T-helper 1 cell treated with Interleukin-12 subunit alpha and Interleukin-12 subunit beta and Interleukin-4 antibody, amounts not matched to agents 30 μg/mL and 1 μg/mL, for 36 hours (primary cell): ENCODE measurements around the gene PISD.
A peak's percentile ranks its signal among the peaks of the same experiment; 100 is the strongest.
"Not testable (repeated sequence)": the region's sequence is repeated elsewhere in the genome, so short reads cannot be mapped to it uniquely, and the experiment has no call there.

Source experiments
- H3K27ac Mint-ChIP-seq: one replicate; pipeline ENCODE4 v1.8.0; 2021; ENCODE audit warnings: mild to moderate bottlenecking, mixed read lengths
- H3K27me3 Mint-ChIP-seq: one replicate; pipeline ENCODE4 v1.8.0; 2021; ENCODE audit warnings: low read depth, mixed read lengths
- H3K36me3 Mint-ChIP-seq: one replicate; pipeline ENCODE4 v1.8.0; 2021; ENCODE audit warnings: low read depth, mixed read lengths
- H3K4me1 Mint-ChIP-seq: one replicate; pipeline ENCODE4 v1.8.0; 2021; ENCODE audit warnings: low read depth, mixed read lengths
- H3K4me3 Mint-ChIP-seq: one replicate; pipeline ENCODE4 v1.8.0; 2021; ENCODE audit warnings: mild to moderate bottlenecking, moderate library complexity, mixed read lengths
- H3K9me3 Mint-ChIP-seq: one replicate; pipeline ENCODE4 v1.8.0; 2021; ENCODE audit warnings: mixed read lengths

PISD gene

DNA sequence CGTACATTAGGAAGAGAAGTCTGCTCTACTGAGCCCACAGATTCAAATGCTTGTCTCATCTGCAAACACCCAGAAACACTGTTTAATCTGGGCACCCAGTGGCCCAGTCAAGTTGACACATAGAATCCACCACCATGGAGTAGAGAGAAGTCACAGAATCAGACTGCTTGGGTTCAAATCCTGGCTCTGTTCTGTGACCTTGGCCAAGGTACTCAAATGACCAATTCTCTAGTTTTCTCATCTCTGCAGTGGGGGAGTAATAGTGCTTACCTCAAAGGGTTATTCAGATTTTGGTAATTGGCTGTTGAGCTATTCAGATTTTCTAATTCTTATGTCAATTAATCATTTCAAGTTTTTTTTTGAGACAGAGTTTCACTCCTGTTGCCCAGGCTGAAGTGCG lies 71.9 kb downstream of the PISD start:
- not testable (repeated sequence) for H3K27ac Mint-ChIP-seq, H3K4me3 Mint-ChIP-seq, H3K27me3 Mint-ChIP-seq, H3K9me3 Mint-ChIP-seq
- H3K36me3 Mint-ChIP-seq = peaks cover 38% of the 10 kb centered on the region
- H3K4me1 Mint-ChIP-seq = peaks cover 12% of the 10 kb centered on the region

DNA sequence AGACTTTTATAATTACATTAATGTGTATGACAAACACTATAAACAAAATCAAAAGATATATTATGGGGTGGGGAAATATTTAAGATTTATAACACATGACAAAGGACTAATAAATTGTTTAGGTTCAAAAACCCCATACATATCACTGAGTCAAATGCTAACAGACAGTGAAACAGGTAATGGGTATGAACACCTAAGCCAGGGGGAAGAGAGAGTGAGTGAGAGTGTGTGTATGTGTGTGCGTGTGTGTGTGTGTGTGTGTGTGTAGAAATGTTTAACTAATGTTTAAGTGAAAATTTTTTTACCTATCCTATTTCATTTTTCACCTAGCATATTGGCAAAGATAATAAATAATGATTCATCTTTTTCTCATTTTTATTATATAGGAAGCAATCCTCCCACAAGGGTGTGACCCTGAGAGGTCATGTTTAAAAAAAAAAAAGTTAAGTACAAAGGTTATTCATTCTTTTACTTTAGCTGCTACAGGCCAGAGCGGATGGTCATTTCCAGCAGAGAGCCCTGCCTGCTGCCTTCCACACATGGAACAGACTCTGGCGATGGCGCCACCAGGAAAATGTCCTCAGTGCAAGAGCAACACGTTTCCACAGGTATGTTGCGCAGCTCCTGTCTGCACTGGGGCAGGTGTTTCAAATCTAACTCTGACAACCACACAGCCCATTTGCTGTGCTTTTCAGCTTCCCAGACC lies 72.9 kb downstream of the PISD start:
- Mint-ChIP-seq H3K4me3 (no peak overlapping the region), H3K27me3 (no peaks in the 10 kb centered on the region), H3K27ac (peak overlapping the region; percentile 0), H3K9me3 (no peaks in the 10 kb centered on the region), H3K4me1 (peaks cover 22% of the 10 kb centered on the region), H3K36me3 (peaks cover 45% of the 10 kb centered on the region)

DNA sequence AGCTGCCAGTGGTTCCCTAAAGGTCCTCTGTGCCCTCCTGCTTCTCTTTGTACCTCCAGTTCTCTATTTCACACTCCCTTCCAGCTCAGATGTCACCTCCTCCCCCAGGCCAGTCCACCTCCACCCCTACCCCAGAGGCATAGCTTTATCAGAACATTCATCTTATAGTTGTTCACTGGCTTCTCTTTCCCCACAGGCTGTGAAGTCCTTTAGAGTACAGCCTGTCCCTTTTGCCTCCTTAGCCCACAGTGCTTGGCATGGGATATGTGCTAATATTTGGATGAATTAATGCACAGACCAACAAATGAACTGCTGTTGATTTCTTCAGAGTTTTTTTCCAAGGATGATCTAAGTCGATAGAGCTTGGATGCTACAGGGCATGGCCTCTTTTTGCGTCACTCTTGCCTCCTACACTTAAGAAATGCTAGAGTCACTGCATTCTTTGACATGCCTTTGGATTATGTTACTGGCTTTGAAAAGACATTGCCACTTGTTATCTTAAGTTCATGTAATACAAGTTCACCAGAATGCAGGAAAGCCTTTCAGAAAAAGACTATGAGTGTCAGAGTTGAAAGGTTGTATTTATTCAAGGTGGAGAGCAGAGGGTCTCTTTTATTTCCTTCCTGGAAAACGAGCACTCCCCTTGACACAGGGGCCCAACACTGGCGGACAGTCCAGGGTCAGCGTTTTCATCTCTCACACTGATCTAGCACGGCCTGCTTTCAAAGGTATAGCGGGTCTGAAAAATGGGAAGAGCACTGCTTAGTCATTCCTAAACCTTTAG lies 75.7 kb downstream of the PISD start:
- no peaks in the 10 kb centered on the region for H3K27me3 Mint-ChIP-seq
- H3K27ac Mint-ChIP-seq = peak overlapping the region; percentile 90
- H3K4me1 Mint-ChIP-seq = peaks cover 40% of the 10 kb centered on the region
- peak overlapping the region; percentile 57 for H3K4me3 Mint-ChIP-seq
- H3K9me3 Mint-ChIP-seq = no peaks in the 10 kb centered on the region
- peaks cover 58% of the 10 kb centered on the region for H3K36me3 Mint-ChIP-seq

DNA sequence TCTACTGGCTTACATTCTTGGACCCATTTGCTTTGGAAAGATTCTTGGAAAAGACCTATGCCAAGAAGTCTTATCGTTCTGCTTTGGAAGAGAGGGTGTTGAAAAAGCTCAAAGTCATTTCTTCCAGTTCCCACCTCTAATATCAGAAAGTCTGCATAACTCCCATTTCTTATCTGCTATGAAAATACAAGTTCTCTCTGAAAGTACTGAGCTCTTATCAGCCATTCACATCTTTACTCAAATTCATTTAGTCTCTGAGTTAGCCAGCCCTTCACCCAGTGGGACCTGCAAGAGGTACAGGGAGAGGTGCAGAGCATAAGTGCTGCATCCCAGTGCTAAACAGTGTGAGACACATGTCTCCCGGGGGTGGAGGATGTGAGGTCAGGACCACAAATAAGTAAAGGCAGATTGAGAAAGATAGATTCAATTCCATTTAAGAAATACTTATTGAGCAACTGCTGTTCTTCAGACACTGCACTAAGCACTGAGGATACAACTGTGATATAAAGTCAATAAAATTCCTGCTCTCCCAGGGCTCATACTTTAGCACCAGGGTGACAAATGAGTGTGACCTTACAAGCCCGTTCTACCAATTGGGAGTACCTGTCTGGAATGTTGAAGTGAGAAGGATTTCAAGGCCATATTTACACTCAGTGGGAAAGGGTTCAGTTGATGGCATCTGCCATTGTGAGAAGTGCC lies 76.7 kb downstream of the PISD start:
- Mint-ChIP-seq H3K9me3 (no peaks in the 10 kb centered on the region), H3K27me3 (no peaks in the 10 kb centered on the region), H3K4me3 (peak overlapping the region; percentile 19), H3K36me3 (peaks cover 60% of the 10 kb centered on the region), H3K27ac (peak overlapping the region; percentile 71), H3K4me1 (peaks cover 40% of the 10 kb centered on the region)

DNA sequence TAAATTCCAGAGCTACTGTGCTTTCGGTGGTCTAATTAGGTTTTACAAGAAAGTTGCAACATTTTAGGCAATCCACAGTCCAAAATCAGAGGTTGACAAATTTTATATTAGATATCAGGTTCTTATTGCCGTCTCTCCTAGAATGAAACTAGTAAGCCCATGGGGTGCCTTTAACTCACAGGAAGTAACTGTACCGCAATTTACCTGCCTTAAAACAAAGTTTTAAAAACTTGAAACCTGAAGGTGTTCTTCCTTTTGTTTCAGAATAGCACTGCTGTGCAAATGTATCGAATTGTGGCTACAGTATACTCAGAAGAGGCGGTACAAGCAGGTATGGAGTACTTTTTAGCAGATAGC lies 77.2 kb downstream of the PISD start:
- peaks cover 41% of the 10 kb centered on the region for H3K4me1 Mint-ChIP-seq
- H3K36me3 Mint-ChIP-seq = peaks cover 65% of the 10 kb centered on the region
- no peaks in the 10 kb centered on the region for H3K27me3 Mint-ChIP-seq
- H3K4me3 Mint-ChIP-seq = no peak overlapping the region
- peak overlapping the region; percentile 71 for H3K27ac Mint-ChIP-seq
- H3K9me3 Mint-ChIP-seq = no peaks in the 10 kb centered on the region

DNA sequence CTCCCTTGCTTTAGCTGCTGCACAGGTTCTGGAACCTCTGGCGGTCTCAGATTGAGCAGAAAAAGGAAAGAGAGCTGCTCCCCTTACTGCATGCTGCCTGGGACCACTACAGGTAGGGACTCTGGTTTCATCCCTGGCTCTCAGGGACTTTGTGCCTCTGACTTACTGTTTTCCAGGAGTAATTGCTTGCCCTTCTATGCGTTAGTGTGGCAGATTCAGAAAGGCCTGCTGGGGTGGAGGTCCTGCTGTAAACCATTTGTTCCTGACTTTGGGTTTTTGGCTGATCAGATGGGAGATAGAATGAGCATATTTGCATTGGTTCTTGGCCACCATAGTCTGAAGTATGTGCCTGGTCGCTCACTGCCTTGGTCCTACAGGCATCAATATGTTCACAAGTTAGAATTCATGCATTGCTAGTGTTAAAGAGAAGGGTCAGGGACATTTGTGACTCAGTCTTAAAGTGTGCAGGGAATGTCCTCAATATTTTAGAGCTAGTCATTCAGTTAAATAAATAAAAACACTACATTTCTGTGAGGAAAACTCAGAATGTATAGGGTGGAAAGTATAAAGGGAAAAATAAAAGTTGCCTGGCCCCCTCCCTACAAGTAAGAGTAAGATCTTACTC lies 78.0 kb downstream of the PISD start:
- Mint-ChIP-seq H3K27ac (peak overlapping the region; percentile 62), H3K36me3 (peaks cover 64% of the 10 kb centered on the region), H3K27me3 (no peaks in the 10 kb centered on the region)

DNA sequence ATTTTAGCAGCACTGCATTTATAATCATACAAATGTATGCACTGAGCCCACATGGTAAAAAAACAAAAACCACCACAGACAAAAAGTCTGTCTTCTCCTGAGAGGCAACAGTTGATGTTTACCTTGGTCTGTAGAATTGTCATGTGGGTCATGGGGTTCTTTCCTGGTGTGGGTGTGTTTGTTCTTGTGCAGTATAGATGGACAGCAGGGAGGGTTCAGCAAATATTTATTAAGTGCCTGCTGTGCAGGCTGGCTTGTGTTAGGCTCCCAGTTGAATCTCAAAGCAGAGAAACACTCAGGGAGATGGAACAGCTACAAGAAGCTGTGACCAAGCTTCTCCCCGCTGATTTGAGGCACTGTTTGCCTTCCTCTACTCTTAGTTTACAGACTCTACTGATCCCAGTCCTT lies 82.2 kb downstream of the PISD start:
- Mint-ChIP-seq H3K27me3 (no peaks in the 10 kb centered on the region), H3K4me1 (peaks cover 32% of the 10 kb centered on the region), H3K9me3 (no peaks in the 10 kb centered on the region), H3K27ac (peak overlapping the region; percentile 27), H3K4me3 (no peak overlapping the region), H3K36me3 (peaks cover 53% of the 10 kb centered on the region)

More for the DNA sequence above, 78.0 kb downstream of the PISD start:
- Mint-ChIP-seq H3K4me1 (peaks cover 42% of the 10 kb centered on the region), H3K9me3 (no peaks in the 10 kb centered on the region), H3K4me3 (no peak overlapping the region)

DNA sequence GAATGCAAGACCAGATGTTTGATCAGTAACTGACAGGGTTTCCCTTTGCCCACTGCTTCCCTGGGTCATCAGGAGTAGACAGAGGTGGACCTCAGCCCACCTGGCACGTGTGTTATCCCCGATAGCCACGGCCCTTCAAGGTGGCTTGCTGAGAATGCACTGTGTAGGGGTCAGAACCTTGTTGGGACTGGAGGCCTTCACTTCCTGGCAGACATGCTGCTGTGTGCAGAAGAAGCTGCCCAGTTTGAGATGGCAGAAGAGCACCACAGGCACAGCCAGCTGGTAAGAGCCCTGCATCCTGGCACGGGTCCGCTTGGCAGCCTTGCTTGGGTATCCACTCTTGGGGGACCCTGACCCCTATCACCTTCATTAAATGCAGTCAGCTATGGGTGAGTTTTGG lies 83.8 kb downstream of the PISD start:
- Mint-ChIP-seq H3K4me3 (no peak overlapping the region), H3K4me1 (peaks cover 16% of the 10 kb centered on the region), H3K27me3 (no peaks in the 10 kb centered on the region), H3K27ac (no peak overlapping the region), H3K36me3 (peaks cover 45% of the 10 kb centered on the region), H3K9me3 (no peaks in the 10 kb centered on the region)

DNA sequence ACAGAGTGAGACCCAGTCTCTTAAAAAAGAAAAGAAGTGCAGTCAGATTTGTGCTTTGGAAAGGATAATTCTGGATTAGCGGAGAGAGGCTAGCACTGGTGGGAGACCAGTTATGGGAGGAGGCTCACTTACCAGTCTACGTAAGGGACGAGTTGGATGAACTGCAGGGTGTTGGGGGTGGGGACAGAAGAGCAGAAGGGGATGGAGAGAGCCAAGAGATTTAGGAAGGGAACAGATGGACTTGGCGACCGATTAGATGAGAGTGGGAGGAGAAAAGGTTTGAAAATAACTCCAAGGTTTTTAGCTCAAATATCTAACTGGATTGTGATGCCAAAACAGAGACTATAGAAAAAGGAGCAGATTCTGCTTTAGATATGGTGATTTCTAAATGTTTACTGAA lies 84.3 kb downstream of the PISD start:
- H3K4me1 Mint-ChIP-seq = peaks cover 14% of the 10 kb centered on the region
- H3K27ac Mint-ChIP-seq = peak overlapping the region; percentile 1
- no peak overlapping the region for H3K4me3 Mint-ChIP-seq

DNA sequence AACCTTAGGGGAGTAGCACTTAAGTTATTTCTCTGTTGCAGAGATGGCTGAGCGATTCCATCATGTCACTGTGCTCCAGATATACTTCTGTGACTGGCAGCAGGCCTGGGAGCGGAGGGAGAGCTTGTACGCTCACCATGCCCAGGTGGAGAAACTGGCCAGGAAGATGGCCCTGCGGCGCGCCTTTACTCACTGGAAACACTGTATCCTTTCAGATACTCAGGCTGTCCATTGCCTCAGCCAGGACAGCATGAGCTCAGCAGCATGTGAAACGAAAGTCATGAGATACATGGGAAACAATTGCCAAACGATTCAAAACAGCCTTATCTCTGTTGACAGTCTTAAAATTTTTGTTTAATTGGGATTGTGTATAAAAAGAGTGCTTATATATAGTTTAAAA lies 86.8 kb downstream of the PISD start:
- peaks cover 7% of the 10 kb centered on the region for H3K4me1 Mint-ChIP-seq
- no peaks in the 10 kb centered on the region for H3K27me3 Mint-ChIP-seq
- peaks cover 50% of the 10 kb centered on the region for H3K36me3 Mint-ChIP-seq
- H3K27ac Mint-ChIP-seq = no peak overlapping the region
- H3K4me3 Mint-ChIP-seq = no peak overlapping the region
- no peaks in the 10 kb centered on the region for H3K9me3 Mint-ChIP-seq

More for the DNA sequence above, 84.3 kb downstream of the PISD start:
- no peaks in the 10 kb centered on the region for H3K9me3 Mint-ChIP-seq
- no peaks in the 10 kb centered on the region for H3K27me3 Mint-ChIP-seq
- peaks cover 47% of the 10 kb centered on the region for H3K36me3 Mint-ChIP-seq

DNA sequence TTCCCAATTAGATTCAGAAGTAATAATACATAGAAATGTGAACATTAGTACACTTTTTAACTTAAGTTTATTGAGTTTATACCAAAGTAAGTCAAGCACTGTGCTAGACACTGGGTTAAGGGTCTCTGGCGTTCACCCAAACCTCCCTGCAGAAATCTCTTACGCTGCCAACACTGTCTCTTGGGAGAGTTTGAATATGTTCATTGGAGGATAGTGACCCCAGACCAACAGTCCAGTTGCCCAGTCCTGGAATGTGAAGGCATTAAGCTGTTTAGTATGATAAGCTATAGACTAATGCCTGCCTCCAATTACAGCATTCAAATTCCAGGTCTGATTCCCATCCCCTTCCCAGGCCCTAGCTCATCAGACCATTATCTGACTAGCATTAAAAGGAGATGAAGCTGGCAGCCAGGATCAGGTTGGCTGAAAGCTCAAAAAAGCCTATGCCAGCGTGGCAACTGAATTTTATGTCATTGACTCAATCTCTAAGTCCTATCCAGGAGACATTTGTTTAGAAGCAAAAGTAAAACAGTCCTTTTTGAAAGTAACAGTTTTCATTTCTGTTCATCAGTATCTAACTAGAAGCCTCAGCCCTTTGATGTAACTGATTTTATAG lies 87.9 kb downstream of the PISD start:
- peak overlapping the region; percentile 50 for H3K27ac Mint-ChIP-seq
- H3K4me3 Mint-ChIP-seq = no peak overlapping the region
- H3K36me3 Mint-ChIP-seq = peaks cover 51% of the 10 kb centered on the region
- H3K9me3 Mint-ChIP-seq = no peaks in the 10 kb centered on the region
- peaks cover 5% of the 10 kb centered on the region for H3K4me1 Mint-ChIP-seq
- H3K27me3 Mint-ChIP-seq = no peaks in the 10 kb centered on the region

DNA sequence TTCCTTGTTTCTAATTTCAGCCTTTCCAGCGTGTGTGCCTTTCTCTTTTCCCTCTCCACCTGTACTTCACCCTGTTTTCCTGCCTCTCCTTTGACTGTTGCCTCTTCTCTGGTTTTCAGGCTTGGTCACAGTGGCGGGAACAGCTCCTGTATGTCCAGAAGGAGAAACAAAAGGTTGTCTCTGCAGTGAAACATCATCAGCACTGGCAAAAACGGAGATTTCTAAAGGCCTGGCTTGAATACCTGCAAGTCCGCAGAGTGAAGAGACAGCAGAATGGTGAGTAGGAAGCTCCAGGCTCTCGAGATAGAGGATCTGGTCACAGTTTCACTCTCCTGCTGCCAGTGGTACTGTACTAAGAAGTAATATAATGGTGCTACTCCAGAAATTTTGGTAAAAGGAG lies 89.1 kb downstream of the PISD start:
- Mint-ChIP-seq H3K4me1 (peaks cover 5% of the 10 kb centered on the region), H3K4me3 (no peak overlapping the region), H3K36me3 (peaks cover 51% of the 10 kb centered on the region), H3K9me3 (no peaks in the 10 kb centered on the region), H3K27ac (peak overlapping the region; percentile 71), H3K27me3 (no peaks in the 10 kb centered on the region)

DNA sequence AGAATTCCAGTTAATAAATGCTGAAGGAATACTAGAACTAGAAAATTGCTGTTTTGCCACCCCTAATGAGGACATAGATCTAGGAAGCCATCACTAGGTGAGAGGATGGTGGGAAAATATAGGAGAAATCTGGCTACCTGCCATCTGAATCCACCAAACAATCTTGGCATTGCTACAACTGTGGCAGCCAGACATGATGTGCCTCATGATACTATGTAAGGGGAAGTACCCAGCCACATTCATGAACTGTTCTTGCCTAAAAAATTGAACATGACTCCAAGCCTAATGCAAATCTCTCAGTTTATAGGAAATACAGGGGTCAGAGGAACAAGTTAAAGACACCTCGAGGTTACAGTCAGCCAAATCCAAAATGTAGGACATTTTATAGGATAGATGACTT lies 92.9 kb downstream of the PISD start:
- H3K9me3 Mint-ChIP-seq = no peaks in the 10 kb centered on the region
- peaks cover 41% of the 10 kb centered on the region for H3K36me3 Mint-ChIP-seq
- H3K4me3 Mint-ChIP-seq = no peak overlapping the region
- no peaks in the 10 kb centered on the region for H3K27me3 Mint-ChIP-seq
- no peak overlapping the region for H3K27ac Mint-ChIP-seq
- H3K4me1 Mint-ChIP-seq = peaks cover 9% of the 10 kb centered on the region
